Stomach (tissue), 9 donors: ENCODE data around the gene C5orf58. TPM values are rescaled to one million over a fixed set of nuclear protein-coding genes. Genes with fewer than 3 reads are reported as not detected.

Source experiments
- DNase-seq, 2 donors: peaks; one replicate each; pipeline versions ENCODE4 v3.0.0 to v3.0.0-alpha.2; 2013 to 2019
- H3K27ac ChIP-seq, 5 donors: fragments of 200-600 bp in 4 of 5; sonication (generic) in 4 of 5; one replicate each; pipeline ENCODE4 v1.5.1; 2013 to 2019; ENCODE audit warnings: mild to moderate bottlenecking in 1 of 5, moderate library complexity in 1 of 5
- H3K27me3 ChIP-seq, 3 donors: fragments of 200-600 bp; sonication (generic); one replicate each; pipeline ENCODE4 v1.5.1; 2017 to 2019; ENCODE audit warnings: mixed run types in 1 of 3
- H3K36me3 ChIP-seq, 4 donors: fragments of 200-600 bp; sonication (generic); 1 replicate in 3 of 4; 2 replicates in 1 of 4; pipeline ENCODE4 v1.5.1; 2016 to 2019
- H3K4me1 ChIP-seq, 4 donors: fragments of 200-600 bp; sonication (generic); one replicate each; pipeline ENCODE4 v1.5.1; 2016 to 2019
- H3K4me3 ChIP-seq, 4 donors: fragments of 200-600 bp; sonication (generic) in 3 of 4; one replicate each; pipeline ENCODE4 v1.5.1; 2016 to 2019; ENCODE audit warnings: mild to moderate bottlenecking in 1 of 4
- H3K9me3 ChIP-seq, 4 donors: fragments of 200-600 bp; sonication (generic); one replicate each; pipeline ENCODE4 v1.5.1; 2016 to 2019
- CTCF ChIP-seq, 7 experiments: fragments of 450-650 bp in 4 of 7; fragments of 200-600 bp in 3 of 7; sonication (generic) in 3 of 7; IDR thresholded peaks; one replicate each; pipeline ENCODE4 v1.5.1; 2016 to 2019; ENCODE audit warnings: antibody characterized with exemption in 7 of 7, control low read depth in 2 of 7, mild to moderate bottlenecking in 1 of 7
- EP300 ChIP-seq: sonication (generic); formaldehyde crosslinking; IDR thresholded peaks from one replicate; pipeline ENCODE4 v1.6.1; 2017; ENCODE audit warnings: antibody characterized with exemption
- POLR2A ChIP-seq, 4 donors: fragments of 450-650 bp; IDR thresholded peaks; one replicate each; pipeline ENCODE4 v1.6.1; 2016; ENCODE audit warnings: antibody characterized with exemption in 4 of 4, control low read depth in 2 of 4, mild to moderate bottlenecking in 1 of 4, moderate library complexity in 1 of 4
- POLR2AphosphoS5 ChIP-seq, 3 donors: sonication (generic); formaldehyde crosslinking; IDR thresholded peaks; one replicate each; pipeline ENCODE4 v1.6.1; 2016; ENCODE audit warnings: antibody characterized with exemption in 3 of 3
- WGBS, 5 donors: extraction: QIAGEN DNeasy Blood & Tissue Kit in 3 of 5; methylation state at CpG; one replicate each; pipeline versions ENCODE4 v1.1.5 to v1.1.7; 2013 to 2018; 5-methylcytosine and 5-hydroxymethylcytosine counted together
- intact Hi-C: fragments of 100-400 bp; cut with DNase I; formaldehyde crosslinking; loops from one replicate; pipeline ENCODE4 v1.15.1; 2023; ENCODE audit warnings: low total_unique reads
- polyA plus RNA-seq, 3 donors: library from polyadenylated mRNA; stranded (reverse); fragments of 200-250 nt; gene quantifications; one replicate each; pipeline ENCODE4 v1.2.3, GENCODE V29; 2013
- total RNA-seq, 5 donors: library from RNA; depleted of rRNA; stranded (reverse); fragments of >200 nt; gene quantifications; one replicate each; pipeline versions ENCODE4 v1.1.0 to v1.2.3, GENCODE V29; 2014 to 2016
- donor health status: healthy with polysubstance abuse.
- donor health status: Bipolar disorder and iron deficiency.
- donor health status: healthy.

The C5orf58 gene
- total and polyA plus RNA-seq, 8 donors, result 0.43 to 4.6 TPM; not detected in 6

- Histone ChIP-seq H3K36me3 (peaks cover 0 to 30% (median 7%) of the 10 kb centered on the region in 4 donors), H3K9me3 (no peaks in the 10 kb centered on the region), H3K4me1 (peaks cover 15 to 50% (median 20%) of the 10 kb centered on the region in 4 donors), H3K4me3 (peak overlapping the region in 2 of 4 donors; percentile 15 to 16), H3K27me3 (peaks cover 0 to 19% (median 5%) of the 10 kb centered on the region in 3 donors), H3K27ac (peak overlapping the region; percentile 18 to 78 (median 66))
- TF ChIP-seq POLR2AphosphoS5 (IDR thresholded peaks at IDR 0.05), result no peak
- no peak for TF ChIP-seq CTCF (IDR thresholded peaks at IDR 0.05)
- no peak for TF ChIP-seq POLR2A (IDR thresholded peaks at IDR 0.05)
- no peak for TF ChIP-seq EP300
- no peak for DNase-seq
- intact Hi-C loops, result loop anchor here (10.0 kb wide), 1 partner anchor 77 kb away; no protein-coding TSS in a partner anchor
- WGBS, 5 donors, result 22 to 41% (median 35%) methylated on average over 15 of the region's 15 CpGs
These were observed 35.4 kb downstream of the C5orf58 start for GRCh38 chr5:170268153-170268689.

GRCh38 chr5:170268884-170269283 lies 36.1 kb downstream of the C5orf58 start:
- intact Hi-C loops, result loop anchor here (10.0 kb wide), 1 partner anchor 76 kb away; no protein-coding TSS in a partner anchor
- H3K4me3 ChIP-seq, result no peak overlapping the region

GRCh38 chr5:170269579-170269978 lies 36.8 kb downstream of the C5orf58 start:
- H3K4me3 ChIP-seq, result no peak overlapping the region
- peaks cover 0 to 34% (median 14%) of the 10 kb centered on the region in 4 donors for H3K36me3 ChIP-seq
- TF ChIP-seq POLR2A (IDR thresholded peaks at IDR 0.05) (no peak), CTCF (IDR thresholded peaks at IDR 0.05) (no peak), POLR2AphosphoS5 (IDR thresholded peaks at IDR 0.05) (no peak), EP300 (no peak)
- H3K9me3 ChIP-seq, result no peaks in the 10 kb centered on the region
- H3K27ac ChIP-seq, result peak overlapping the region in 4 of 5 donors; percentile 49 to 78 (median 68)
- peaks cover 0 to 19% (median 5%) of the 10 kb centered on the region in 3 donors for H3K27me3 ChIP-seq
- no peak for DNase-seq
- intact Hi-C loops, result loop anchor here (10.0 kb wide), 1 partner anchor 75 kb away; no protein-coding TSS in a partner anchor
- peaks cover 15 to 64% (median 26%) of the 10 kb centered on the region in 4 donors for H3K4me1 ChIP-seq
- WGBS, 5 donors, result 76 to 85% (median 84%) methylated on average over 7 of the region's 7 CpGs

More at GRCh38 chr5:170268884-170269283, 36.1 kb downstream of the C5orf58 start:
- Histone ChIP-seq H3K36me3 (peaks cover 0 to 34% (median 10%) of the 10 kb centered on the region in 4 donors), H3K27me3 (peaks cover 0 to 19% (median 5%) of the 10 kb centered on the region in 3 donors), H3K9me3 (no peaks in the 10 kb centered on the region), H3K27ac (peak overlapping the region in 4 of 5 donors; percentile 49 to 78 (median 68)), H3K4me1 (peaks cover 15 to 57% (median 23%) of the 10 kb centered on the region in 4 donors)
- 13 to 58% (median 29%) methylated on average over 3 of the region's 3 CpGs for WGBS, 5 donors
- DNase-seq, result no peak
- no peak for TF ChIP-seq CTCF (IDR thresholded peaks at IDR 0.05)
- TF ChIP-seq POLR2A (IDR thresholded peaks at IDR 0.05), result no peak
- TF ChIP-seq POLR2AphosphoS5 (IDR thresholded peaks at IDR 0.05), result no peak
- no peak for TF ChIP-seq EP300

- Histone ChIP-seq H3K9me3 (no peaks in the 10 kb centered on the region), H3K36me3 (peaks cover 0 to 36% (median 12%) of the 10 kb centered on the region in 4 donors), H3K4me1 (peaks cover 15 to 71% (median 26%) of the 10 kb centered on the region in 4 donors), H3K4me3 (no peak overlapping the region), H3K27ac (peak overlapping the region in 2 of 5 donors; percentile 77 to 78), H3K27me3 (peaks cover 0 to 19% (median 5%) of the 10 kb centered on the region in 3 donors)
- DNase-seq, result no peak
- intact Hi-C loops, result loop anchor here (10.0 kb wide), 1 partner anchor 154 kb away; no protein-coding TSS in a partner anchor
- no peak for TF ChIP-seq POLR2A (IDR thresholded peaks at IDR 0.05)
- no peak for TF ChIP-seq EP300
- TF ChIP-seq POLR2AphosphoS5 (IDR thresholded peaks at IDR 0.05), result no peak
- TF ChIP-seq CTCF (IDR thresholded peaks at IDR 0.05), result no peak
- 75 to 87% (median 86%) methylated on average over 15 of the region's 15 CpGs for WGBS, 5 donors
These were observed 37.7 kb downstream of the C5orf58 start for GRCh38 chr5:170270293-170271069.
